ENCODE measurements around the gene LINGO4. TPM values are rescaled to one million over a fixed set of nuclear protein-coding genes. Genes with fewer than 3 reads are reported as not detected.
"Not testable (repeated sequence)": the region's sequence is repeated elsewhere in the genome, so short reads cannot be mapped to it uniquely, and the experiment has no call there.

Gene LINGO4
- total RNA-seq, 1 donor: not detected

- Histone ChIP-seq H2AFZ (ENCODE audit: low read length) (no peak overlapping the region), H3K27me3 (ENCODE audit: insufficient read depth, low read length) (no peaks in the 10 kb centered on the region), H3K4me2 (ENCODE audit: insufficient read depth, low read length) (no peak overlapping the region), H3K4me1 (ENCODE audit: insufficient read depth, low read length) (peaks cover 5% of the 10 kb centered on the region), H3K79me2 (ENCODE audit: insufficient read depth, low read length) (no peaks in the 10 kb centered on the region), H4K20me1 (ENCODE audit: insufficient read depth, low read length) (no peaks in the 10 kb centered on the region), H3K9me3 (ENCODE audit: low read depth, low read length) (no peaks in the 10 kb centered on the region), H3K4me3 (ENCODE audit: insufficient read depth, low read length) (no peak overlapping the region), H3K27ac (ENCODE audit: low read depth, low read length) (no peak overlapping the region), H3K36me3 (ENCODE audit: insufficient read depth, low read length) (no peaks in the 10 kb centered on the region)
- TF ChIP-seq, protein P1, sequence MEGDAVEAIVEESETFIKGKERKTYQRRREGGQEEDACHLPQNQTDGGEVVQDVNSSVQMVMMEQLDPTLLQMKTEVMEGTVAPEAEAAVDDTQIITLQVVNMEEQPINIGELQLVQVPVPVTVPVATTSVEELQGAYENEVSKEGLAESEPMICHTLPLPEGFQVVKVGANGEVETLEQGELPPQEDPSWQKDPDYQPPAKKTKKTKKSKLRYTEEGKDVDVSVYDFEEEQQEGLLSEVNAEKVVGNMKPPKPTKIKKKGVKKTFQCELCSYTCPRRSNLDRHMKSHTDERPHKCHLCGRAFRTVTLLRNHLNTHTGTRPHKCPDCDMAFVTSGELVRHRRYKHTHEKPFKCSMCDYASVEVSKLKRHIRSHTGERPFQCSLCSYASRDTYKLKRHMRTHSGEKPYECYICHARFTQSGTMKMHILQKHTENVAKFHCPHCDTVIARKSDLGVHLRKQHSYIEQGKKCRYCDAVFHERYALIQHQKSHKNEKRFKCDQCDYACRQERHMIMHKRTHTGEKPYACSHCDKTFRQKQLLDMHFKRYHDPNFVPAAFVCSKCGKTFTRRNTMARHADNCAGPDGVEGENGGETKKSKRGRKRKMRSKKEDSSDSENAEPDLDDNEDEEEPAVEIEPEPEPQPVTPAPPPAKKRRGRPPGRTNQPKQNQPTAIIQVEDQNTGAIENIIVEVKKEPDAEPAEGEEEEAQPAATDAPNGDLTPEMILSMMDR (IDR thresholded peaks at IDR 0.05; ENCODE audit: extremely low read depth, low read depth, low read length): no peak
- no peak for DNase-seq (ENCODE audit: insufficient read length, low spot score, missing footprints)
Measured at GRCh38 chr1:151776665-151777062, 28.6 kb downstream of the LINGO4 start.

GRCh38 chr1:151775894-151776664 is 29.1 kb downstream of the LINGO4 start:
- TF ChIP-seq, protein P1 (IDR thresholded peaks at IDR 0.05; ENCODE audit: extremely low read depth, low read depth, low read length): no peak
- H3K9me3 ChIP-seq (ENCODE audit: low read depth, low read length): no peaks in the 10 kb centered on the region
- no peak for DNase-seq (ENCODE audit: insufficient read length, low spot score, missing footprints)
- H3K79me2 ChIP-seq (ENCODE audit: insufficient read depth, low read length): no peaks in the 10 kb centered on the region
- H2AFZ ChIP-seq (ENCODE audit: low read length): no peak overlapping the region
- H3K4me3 ChIP-seq (ENCODE audit: insufficient read depth, low read length): no peak overlapping the region
- H3K27me3 ChIP-seq (ENCODE audit: insufficient read depth, low read length): no peaks in the 10 kb centered on the region
- H3K27ac ChIP-seq (ENCODE audit: low read depth, low read length): no peak overlapping the region
- no peak overlapping the region for H3K4me2 ChIP-seq (ENCODE audit: insufficient read depth, low read length)
- H3K4me1 ChIP-seq (ENCODE audit: insufficient read depth, low read length): peaks cover 5% of the 10 kb centered on the region
- H3K36me3 ChIP-seq (ENCODE audit: insufficient read depth, low read length): no peaks in the 10 kb centered on the region
- H4K20me1 ChIP-seq (ENCODE audit: insufficient read depth, low read length): no peaks in the 10 kb centered on the region

GRCh38 chr1:151774256-151774922 is 30.8 kb downstream of the LINGO4 start:
- Histone ChIP-seq H3K36me3 (ENCODE audit: insufficient read depth, low read length) (no peaks in the 10 kb centered on the region), H3K9me3 (ENCODE audit: low read depth, low read length) (no peaks in the 10 kb centered on the region), H3K4me2 (ENCODE audit: insufficient read depth, low read length) (no peak overlapping the region), H2AFZ (ENCODE audit: low read length) (no peak overlapping the region), H4K20me1 (ENCODE audit: insufficient read depth, low read length) (no peaks in the 10 kb centered on the region), H3K27me3 (ENCODE audit: insufficient read depth, low read length) (no peaks in the 10 kb centered on the region), H3K4me1 (ENCODE audit: insufficient read depth, low read length) (peaks cover 5% of the 10 kb centered on the region), H3K4me3 (ENCODE audit: insufficient read depth, low read length) (no peak overlapping the region), H3K79me2 (ENCODE audit: insufficient read depth, low read length) (no peaks in the 10 kb centered on the region), H3K27ac (ENCODE audit: low read depth, low read length) (no peak overlapping the region)
- TF ChIP-seq, protein P1 (IDR thresholded peaks at IDR 0.05; ENCODE audit: extremely low read depth, low read depth, low read length): no peak
- no peak for DNase-seq (ENCODE audit: insufficient read length, low spot score, missing footprints)

DNA sequence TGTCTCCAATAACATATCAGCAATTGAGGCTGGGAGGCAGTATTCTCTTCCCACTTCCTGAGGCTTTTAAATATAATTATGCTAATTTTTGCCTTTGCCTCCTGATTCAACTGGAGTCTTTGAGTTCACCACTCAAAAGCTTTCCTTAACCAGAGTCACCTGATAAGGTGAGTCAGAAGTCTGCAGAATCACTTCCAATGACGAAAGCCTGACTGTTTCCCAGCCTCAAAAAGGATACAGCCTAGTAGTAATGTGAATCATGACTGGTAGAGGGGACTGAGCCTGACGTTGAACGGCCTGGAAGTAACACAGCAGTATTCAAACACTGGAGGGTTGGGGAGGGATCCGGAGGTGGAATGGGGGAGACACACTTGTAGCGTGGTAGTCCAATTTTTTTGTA is 31.5 kb downstream of the LINGO4 start:
- no peaks in the 10 kb centered on the region for H4K20me1 ChIP-seq (ENCODE audit: insufficient read depth, low read length)
- no peak overlapping the region for H3K4me3 ChIP-seq (ENCODE audit: insufficient read depth, low read length)
- H3K9me3 ChIP-seq (ENCODE audit: low read depth, low read length): no peaks in the 10 kb centered on the region
- no peak overlapping the region for H3K27ac ChIP-seq (ENCODE audit: low read depth, low read length)
- H3K4me1 ChIP-seq (ENCODE audit: insufficient read depth, low read length): peaks cover 5% of the 10 kb centered on the region
- peak overlapping the region; percentile 72 for H2AFZ ChIP-seq (ENCODE audit: low read length)
- no peaks in the 10 kb centered on the region for H3K27me3 ChIP-seq (ENCODE audit: insufficient read depth, low read length)
- H3K36me3 ChIP-seq (ENCODE audit: insufficient read depth, low read length): no peaks in the 10 kb centered on the region
- no peak overlapping the region for H3K4me2 ChIP-seq (ENCODE audit: insufficient read depth, low read length)
- TF ChIP-seq, protein P1 (IDR thresholded peaks at IDR 0.05; ENCODE audit: extremely low read depth, low read depth, low read length): no peak
- DNase-seq (ENCODE audit: insufficient read length, low spot score, missing footprints): peak; percentile 89
- H3K79me2 ChIP-seq (ENCODE audit: insufficient read depth, low read length): no peaks in the 10 kb centered on the region

DNA sequence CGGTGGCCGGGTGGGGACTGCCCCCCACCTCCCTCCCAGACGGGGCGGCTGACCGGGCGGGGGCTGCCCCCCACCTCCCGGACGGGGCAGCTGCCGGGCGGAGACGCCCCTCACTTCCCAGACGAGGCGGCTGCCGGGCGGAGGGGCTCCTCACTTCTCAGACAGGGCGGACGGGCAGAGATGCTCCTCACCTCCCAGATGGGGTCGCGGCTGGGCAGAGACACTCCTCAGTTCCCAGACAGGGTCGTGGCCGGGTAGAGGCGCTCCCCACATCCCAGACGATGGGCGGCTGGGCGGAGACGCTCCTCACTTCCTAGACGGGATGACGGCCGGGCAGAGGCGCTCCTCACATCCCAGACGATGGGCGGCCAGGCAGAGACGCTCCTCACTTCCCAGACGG is 35.9 kb downstream of the LINGO4 start:
- H4K20me1 ChIP-seq (ENCODE audit: insufficient read depth, low read length); H3K9me3 ChIP-seq (ENCODE audit: low read depth, low read length); H3K4me2 ChIP-seq (ENCODE audit: insufficient read depth, low read length); H3K4me1 ChIP-seq (ENCODE audit: insufficient read depth, low read length); H3K27me3 ChIP-seq (ENCODE audit: insufficient read depth, low read length); H2AFZ ChIP-seq (ENCODE audit: low read length); H3K36me3 ChIP-seq (ENCODE audit: insufficient read depth, low read length); DNase-seq (ENCODE audit: insufficient read length, low spot score, missing footprints); H3K4me3 ChIP-seq (ENCODE audit: insufficient read depth, low read length); H3K27ac ChIP-seq (ENCODE audit: low read depth, low read length); H3K79me2 ChIP-seq (ENCODE audit: insufficient read depth, low read length): not testable (repeated sequence)

All from osteoblast (primary cell).